ENCODE measurements around the gene NARS2. TPM values are rescaled to one million over a fixed set of nuclear protein-coding genes. Genes with fewer than 3 reads are reported as not detected.
"Not testable (repeated sequence)": the region's sequence is repeated elsewhere in the genome, so short reads cannot be mapped to it uniquely, and the experiment has no call there.

Gene NARS2
- total and polyA plus RNA-seq, 9 donors = 13.2 to 24.5 (median 17.1) TPM

DNA sequence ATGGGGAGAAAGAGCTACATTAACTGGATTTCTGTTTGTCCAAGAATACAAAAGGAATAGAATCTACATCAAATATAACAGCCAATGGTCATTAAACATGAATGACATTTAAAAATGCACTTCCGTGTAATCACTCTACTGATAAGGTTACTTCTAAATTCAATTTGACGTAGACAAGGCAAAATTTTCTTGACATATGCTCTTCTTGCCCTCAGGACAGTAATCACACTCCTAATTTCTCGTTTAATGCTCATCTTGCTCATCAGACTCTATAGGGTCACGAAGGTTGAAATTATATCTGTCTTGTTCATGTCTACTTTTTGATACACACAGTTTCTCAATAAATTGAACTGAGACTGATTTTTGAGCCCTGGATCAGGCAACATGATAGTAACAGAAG lies 58.4 kb downstream of the NARS2 start:
- H3K27me3 ChIP-seq = no peaks in the 10 kb centered on the region
- no peak for DNase-seq
- 84 to 96% (median 92%) methylated on average over 4 of the region's 4 CpGs for WGBS, 3 donors
- no peaks in the 10 kb centered on the region for H3K36me3 ChIP-seq
- H3K27ac ChIP-seq = no peak overlapping the region
- intact Hi-C loops (cut with DNase I) = no loop called here
- H3K4me3 ChIP-seq = no peak overlapping the region
- H3K9me3 ChIP-seq = no peaks in the 10 kb centered on the region
- H3K4me1 ChIP-seq (ENCODE audit: insufficient read depth) = peaks cover 3% of the 10 kb centered on the region
- TF ChIP-seq CTCF (IDR thresholded peaks at IDR 0.05) (no peak), POLR2A (IDR thresholded peaks at IDR 0.05) (no peak), EP300 (IDR thresholded peaks at IDR 0.05) (no peak)

GRCh38 chr11:78514922-78515502 lies 59.7 kb downstream of the NARS2 start:
- H3K4me1 ChIP-seq (ENCODE audit: insufficient read depth) = peaks cover 3% of the 10 kb centered on the region
- TF ChIP-seq POLR2A (IDR thresholded peaks at IDR 0.05) (no peak), EP300 (IDR thresholded peaks at IDR 0.05) (no peak), CTCF (IDR thresholded peaks at IDR 0.05) (no peak)
- no peaks in the 10 kb centered on the region for H3K27me3 ChIP-seq
- no peak overlapping the region for H3K27ac ChIP-seq
- no peak for DNase-seq
- intact Hi-C loops (cut with DNase I) = no loop called here
- no peaks in the 10 kb centered on the region for H3K9me3 ChIP-seq
- H3K36me3 ChIP-seq = no peaks in the 10 kb centered on the region
- no peak overlapping the region for H3K4me3 ChIP-seq
- 63 to 78% (median 75%) methylated on average over 4 of the region's 4 CpGs for WGBS, 3 donors

GRCh38 chr11:78513085-78513484 lies 61.6 kb downstream of the NARS2 start:
- H3K27ac ChIP-seq; intact Hi-C loops (cut with DNase I); DNase-seq; H3K4me1 ChIP-seq (ENCODE audit: insufficient read depth); H3K9me3 ChIP-seq; H3K27me3 ChIP-seq; H3K36me3 ChIP-seq; H3K4me3 ChIP-seq: not testable (repeated sequence)
- WGBS, 3 donors = 95 to 98% (median 96%) methylated on average over 5 of the region's 5 CpGs

DNA sequence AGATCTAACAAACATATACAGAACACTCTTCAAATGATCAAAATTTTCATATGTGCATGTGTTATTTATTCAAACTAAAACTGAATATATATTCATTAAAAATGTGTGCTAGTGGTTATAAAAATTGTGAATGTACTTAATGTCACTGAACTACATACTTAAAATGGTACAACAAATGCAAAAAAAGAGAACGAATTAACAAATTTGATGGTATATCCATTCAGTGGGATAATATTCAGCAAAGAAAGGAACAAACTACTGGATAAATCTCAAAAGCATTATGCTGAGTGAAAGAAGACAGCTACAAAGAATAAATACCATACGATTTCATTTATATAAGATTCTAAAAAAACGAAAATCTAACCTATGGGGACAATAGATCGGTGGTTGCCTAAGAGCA lies 64.1 kb downstream of the NARS2 start:
- no peak for DNase-seq

DNA sequence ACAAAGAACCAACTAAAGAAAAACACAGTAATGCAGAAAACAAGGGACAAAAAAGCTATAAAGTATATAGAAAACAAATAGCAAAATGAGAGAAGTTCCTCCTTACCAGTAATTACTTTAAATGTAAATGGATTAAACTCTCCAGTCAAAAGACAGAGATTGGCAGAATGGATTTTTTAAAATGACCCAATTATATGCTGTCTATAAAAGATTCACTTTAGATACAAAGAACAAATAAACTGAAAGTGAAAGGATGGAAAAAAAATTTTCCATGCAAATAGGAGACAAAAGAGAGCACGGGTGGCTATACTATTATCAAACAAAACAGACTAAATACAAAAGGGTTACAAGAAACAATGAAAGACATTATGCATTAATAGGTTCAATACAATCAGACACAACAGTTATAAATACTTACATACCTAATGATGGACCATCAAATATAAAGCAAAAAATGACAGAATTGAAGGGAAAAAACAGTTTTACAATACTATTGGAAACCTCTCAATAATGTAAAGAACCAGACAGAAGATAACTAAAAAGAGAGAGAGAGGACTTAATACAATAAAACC lies 64.6 kb downstream of the NARS2 start:
- TF ChIP-seq EP300 (IDR thresholded peaks at IDR 0.05) = no peak
- no peak for TF ChIP-seq POLR2A (IDR thresholded peaks at IDR 0.05)
- no peak for TF ChIP-seq CTCF (IDR thresholded peaks at IDR 0.05)
- H3K27me3 ChIP-seq = no peaks in the 10 kb centered on the region
- 95 to 100% (median 96%) methylated on average over 1 of the region's 1 CpG for WGBS, 3 donors
- intact Hi-C loops (cut with DNase I) = no loop called here
- no peaks in the 10 kb centered on the region for H3K36me3 ChIP-seq
- no peak for DNase-seq
- H3K9me3 ChIP-seq = no peaks in the 10 kb centered on the region
- no peak overlapping the region for H3K27ac ChIP-seq
- H3K4me3 ChIP-seq = no peak overlapping the region
- H3K4me1 ChIP-seq (ENCODE audit: insufficient read depth) = peaks cover 2% of the 10 kb centered on the region

More for the DNA sequence above, 64.1 kb downstream of the NARS2 start:
- H3K9me3 ChIP-seq = no peaks in the 10 kb centered on the region
- no peak overlapping the region for H3K4me3 ChIP-seq
- no peak overlapping the region for H3K27ac ChIP-seq
- no peaks in the 10 kb centered on the region for H3K36me3 ChIP-seq
- H3K27me3 ChIP-seq = no peaks in the 10 kb centered on the region
- intact Hi-C loops (cut with DNase I) = no loop called here
- peaks cover 3% of the 10 kb centered on the region for H3K4me1 ChIP-seq (ENCODE audit: insufficient read depth)
- 97 to 99% (median 99%) methylated on average over 4 of the region's 4 CpGs for WGBS, 3 donors
- no peak for TF ChIP-seq POLR2A (IDR thresholded peaks at IDR 0.05)

Data from ovary (tissue), 9 donors.